ENCODE measurements around the gene PTPRD. TPM values are rescaled to one million over a fixed set of nuclear protein-coding genes. Genes with fewer than 3 reads are reported as not detected.

PTPRD gene
- total and polyA plus RNA-seq, 3 experiments from 2014 or later = 0.02 to 0.04 TPM; not detected in 1

DNA sequence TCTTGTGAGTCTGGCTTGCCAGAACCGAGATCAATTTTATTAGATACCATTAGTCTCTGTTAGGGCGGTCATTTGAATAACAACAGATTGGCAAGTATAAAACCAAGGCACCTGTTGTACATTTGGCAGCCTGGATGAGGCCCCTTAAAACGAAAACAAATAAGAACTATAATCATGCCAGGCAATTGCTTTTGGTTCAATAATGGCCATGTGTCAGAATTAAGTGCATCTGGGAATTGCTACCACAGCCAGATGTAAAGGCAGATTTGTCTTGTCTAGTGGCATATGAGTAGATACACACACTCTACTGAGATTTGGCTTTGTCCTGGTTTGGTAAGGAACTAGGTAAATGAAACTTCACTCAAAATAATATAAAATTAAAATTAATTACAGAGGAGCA, 1767.0 kb downstream of the PTPRD start:
- Mint-ChIP-seq H3K27me3 (peaks cover 0 to 2% of the 10 kb centered on the region in 2 donors), H3K4me3 (no peak overlapping the region), H3K9me3 (peaks cover 0 to 10% (median 0%) of the 10 kb centered on the region in 5 donors), H3K27ac (no peak overlapping the region), H3K36me3 (no peaks in the 10 kb centered on the region), H3K4me1 (no peaks in the 10 kb centered on the region)
- H3K9me3 ChIP-seq (ENCODE audit: low read length) = no peaks in the 10 kb centered on the region
- DNase-seq = no peak
- CTCF ChIA-PET = no interaction called here
- no peak overlapping the region for H3K27ac ChIP-seq (ENCODE audit: low read depth, low read length)
- H3K27me3 ChIP-seq (ENCODE audit: insufficient read depth, low read length, poor library complexity, severe bottlenecking) = no peaks in the 10 kb centered on the region
- H3K4me3 ChIP-seq (ENCODE audit: low read length) = no peak overlapping the region
- no peaks in the 10 kb centered on the region for H3K36me3 ChIP-seq (ENCODE audit: insufficient read depth, low read length)
- POLR2A ChIA-PET = no interaction called here
- no peaks in the 10 kb centered on the region for H3K4me1 ChIP-seq (ENCODE audit: insufficient read depth, low read length)

DNA sequence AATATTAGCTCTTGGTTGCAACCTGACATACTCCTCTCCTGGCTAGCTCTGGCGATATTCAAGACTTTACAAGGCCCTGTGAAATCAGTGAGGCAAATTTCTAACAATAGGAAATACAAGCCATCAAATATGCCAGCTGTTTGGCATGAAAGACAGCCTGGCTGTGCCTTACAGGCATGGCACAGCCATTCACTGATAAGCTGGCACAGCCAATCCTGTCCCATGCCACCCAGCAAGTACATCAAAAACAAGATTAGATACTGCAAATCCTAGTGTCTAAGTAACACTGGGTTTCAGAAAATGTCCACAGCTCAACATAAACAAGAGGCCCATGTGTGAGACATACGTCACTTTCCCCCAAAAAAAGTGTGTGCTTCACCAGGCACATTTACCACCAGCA, 1767.4 kb downstream of the PTPRD start:
- H3K27ac ChIP-seq (ENCODE audit: low read depth, low read length) = no peak overlapping the region
- H3K27ac Mint-ChIP-seq = no peak overlapping the region
- H3K4me1 ChIP-seq (ENCODE audit: insufficient read depth, low read length) = no peaks in the 10 kb centered on the region
- H3K36me3 ChIP-seq (ENCODE audit: insufficient read depth, low read length) = no peaks in the 10 kb centered on the region
- peaks cover 0 to 10% (median 0%) of the 10 kb centered on the region in 5 donors for H3K9me3 Mint-ChIP-seq
- H3K4me3 ChIP-seq (ENCODE audit: low read length) = no peak overlapping the region
- H3K4me3 Mint-ChIP-seq = no peak overlapping the region
- POLR2A ChIA-PET = no interaction called here
- no peaks in the 10 kb centered on the region for H3K27me3 ChIP-seq (ENCODE audit: insufficient read depth, low read length, poor library complexity, severe bottlenecking)
- CTCF ChIA-PET = no interaction called here
- H3K9me3 ChIP-seq (ENCODE audit: low read length) = no peaks in the 10 kb centered on the region
- no peaks in the 10 kb centered on the region for H3K36me3 Mint-ChIP-seq
- DNase-seq = no peak
- H3K27me3 Mint-ChIP-seq = peaks cover 0 to 2% of the 10 kb centered on the region in 2 donors
- no peaks in the 10 kb centered on the region for H3K4me1 Mint-ChIP-seq

DNA sequence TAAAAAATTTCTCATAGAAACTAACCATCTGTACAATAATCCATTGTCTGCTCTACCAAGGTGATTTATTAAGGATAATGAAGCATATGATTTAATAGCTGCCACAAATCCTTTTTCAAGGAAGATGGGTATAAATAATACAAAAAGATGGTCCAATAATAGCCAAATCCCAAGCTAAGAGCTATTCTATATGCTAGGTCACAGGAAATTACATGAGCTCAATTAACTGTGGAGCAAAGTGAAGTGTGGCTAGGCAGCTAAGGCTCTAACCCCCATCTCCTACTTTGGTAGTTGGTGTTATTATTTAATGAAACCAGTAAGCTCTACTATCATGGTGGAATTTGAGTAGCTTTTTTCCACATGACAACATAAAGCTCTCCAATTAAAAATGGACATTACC, 1768.3 kb downstream of the PTPRD start:
- Mint-ChIP-seq H3K27ac (no peak overlapping the region), H3K36me3 (no peaks in the 10 kb centered on the region), H3K27me3 (no peaks in the 10 kb centered on the region), H3K4me1 (no peaks in the 10 kb centered on the region), H3K4me3 (no peak overlapping the region), H3K9me3 (peaks cover 0 to 8% (median 0%) of the 10 kb centered on the region in 5 donors)
- Histone ChIP-seq H3K9me3 (ENCODE audit: low read length) (no peaks in the 10 kb centered on the region), H3K27ac (ENCODE audit: low read depth, low read length) (no peak overlapping the region), H3K27me3 (ENCODE audit: insufficient read depth, low read length, poor library complexity, severe bottlenecking) (no peaks in the 10 kb centered on the region), H3K4me3 (ENCODE audit: low read length) (no peak overlapping the region), H3K4me1 (ENCODE audit: insufficient read depth, low read length) (no peaks in the 10 kb centered on the region), H3K36me3 (ENCODE audit: insufficient read depth, low read length) (no peaks in the 10 kb centered on the region)
- no peak for DNase-seq
- ChIA-PET CTCF (no interaction called here), POLR2A (no interaction called here)

DNA sequence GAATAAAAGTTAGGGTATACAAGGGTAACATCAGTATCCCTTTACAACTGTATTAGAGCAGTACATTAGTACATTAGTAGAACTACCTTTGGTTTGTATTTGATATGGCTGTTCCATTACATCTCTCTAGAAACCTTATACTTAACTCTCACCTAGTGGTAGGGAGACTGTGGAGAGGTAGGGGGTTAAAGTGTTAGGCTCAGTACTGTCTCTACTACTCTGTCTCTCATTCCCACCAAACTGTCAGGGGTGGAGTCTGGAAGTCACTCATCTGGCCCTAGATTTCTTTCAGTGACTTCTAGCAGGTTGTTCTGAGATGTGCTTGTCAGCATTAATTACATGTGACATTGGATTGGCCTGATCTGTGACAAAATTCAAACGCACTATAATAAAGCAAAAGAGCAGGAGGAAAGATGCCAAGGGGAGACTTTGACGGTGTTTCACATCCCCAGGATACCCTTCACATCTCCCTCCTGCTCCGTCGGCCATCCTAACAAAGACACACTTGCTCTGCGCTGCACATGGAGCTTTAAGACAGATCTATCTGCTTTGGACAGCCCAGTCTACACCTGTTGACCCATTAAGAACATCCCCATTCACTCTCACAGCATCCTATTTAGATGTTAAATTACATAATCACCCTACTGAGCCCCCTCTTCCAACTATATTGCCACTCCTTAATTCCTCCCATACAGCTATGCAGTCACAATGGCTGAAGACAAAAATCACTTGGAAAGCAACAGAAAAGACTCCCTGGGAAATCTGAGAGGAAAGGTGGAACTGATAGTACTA, 1770.2 kb downstream of the PTPRD start:
- H3K36me3 Mint-ChIP-seq = no peaks in the 10 kb centered on the region
- no peak overlapping the region for H3K27ac Mint-ChIP-seq
- ChIA-PET CTCF (no interaction called here), POLR2A (no interaction called here)
- no peak overlapping the region for H3K27ac ChIP-seq (ENCODE audit: low read depth, low read length)
- no peak overlapping the region for H3K4me3 Mint-ChIP-seq
- H3K9me3 Mint-ChIP-seq = peaks cover 0 to 10% (median 0%) of the 10 kb centered on the region in 5 donors
- no peak for DNase-seq
- H3K4me3 ChIP-seq (ENCODE audit: low read length) = no peak overlapping the region
- H3K36me3 ChIP-seq (ENCODE audit: insufficient read depth, low read length) = no peaks in the 10 kb centered on the region
- no peaks in the 10 kb centered on the region for H3K27me3 ChIP-seq (ENCODE audit: insufficient read depth, low read length, poor library complexity, severe bottlenecking)
- no peaks in the 10 kb centered on the region for H3K4me1 Mint-ChIP-seq
- H3K4me1 ChIP-seq (ENCODE audit: insufficient read depth, low read length) = no peaks in the 10 kb centered on the region
- H3K9me3 ChIP-seq (ENCODE audit: low read length) = no peaks in the 10 kb centered on the region
- no peaks in the 10 kb centered on the region for H3K27me3 Mint-ChIP-seq

DNA sequence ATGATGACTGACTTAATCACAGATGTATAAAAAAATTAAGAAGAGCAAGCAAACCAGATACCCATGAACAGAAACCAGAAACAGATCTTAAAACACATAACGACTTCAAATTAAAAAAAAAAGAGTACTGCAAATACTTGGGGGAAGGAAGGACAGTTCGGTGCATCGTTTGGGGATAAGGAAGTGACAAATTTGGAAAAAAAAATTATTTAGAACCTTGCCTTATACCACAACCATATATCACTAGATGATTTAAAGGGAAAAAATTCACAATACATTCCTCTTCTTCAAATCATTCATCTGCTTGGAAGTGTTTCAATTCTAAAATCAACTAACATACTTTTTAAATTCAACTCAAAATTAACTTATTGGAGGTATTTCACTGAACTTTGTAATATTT, 1774.7 kb downstream of the PTPRD start:
- Mint-ChIP-seq H3K4me3 (no peak overlapping the region), H3K27me3 (no peaks in the 10 kb centered on the region), H3K9me3 (peaks cover 0 to 12% (median 0%) of the 10 kb centered on the region in 5 donors), H3K4me1 (no peaks in the 10 kb centered on the region), H3K36me3 (no peaks in the 10 kb centered on the region), H3K27ac (no peak overlapping the region)
- no peaks in the 10 kb centered on the region for H3K36me3 ChIP-seq (ENCODE audit: insufficient read depth, low read length)
- ChIA-PET CTCF (no interaction called here), POLR2A (no interaction called here)
- no peaks in the 10 kb centered on the region for H3K9me3 ChIP-seq (ENCODE audit: low read length)
- no peak overlapping the region for H3K27ac ChIP-seq (ENCODE audit: low read depth, low read length)
- no peak overlapping the region for H3K4me3 ChIP-seq (ENCODE audit: low read length)
- H3K27me3 ChIP-seq (ENCODE audit: insufficient read depth, low read length, poor library complexity, severe bottlenecking) = no peaks in the 10 kb centered on the region
- H3K4me1 ChIP-seq (ENCODE audit: insufficient read depth, low read length) = no peaks in the 10 kb centered on the region
- DNase-seq = no peak

DNA sequence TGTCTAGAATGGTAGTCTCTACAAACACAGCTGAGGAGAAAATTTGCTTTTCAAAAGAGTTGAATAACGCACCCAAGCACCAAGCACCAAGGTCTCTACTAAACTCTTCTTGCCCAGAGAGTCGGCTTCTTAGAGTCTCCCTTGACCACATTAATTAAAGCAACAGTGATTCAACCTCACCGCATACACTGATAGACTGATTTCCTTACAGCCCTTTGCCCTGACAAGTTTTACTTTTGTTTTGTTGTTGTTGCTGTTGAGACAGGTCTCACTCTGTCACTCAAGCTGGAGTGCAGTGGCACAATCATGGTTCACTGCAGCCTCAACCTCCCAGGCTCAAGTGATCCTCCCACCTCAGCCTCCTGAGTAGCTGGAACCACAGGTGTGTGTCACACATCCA, 1777.5 kb downstream of the PTPRD start:
- no peaks in the 10 kb centered on the region for H3K4me1 Mint-ChIP-seq
- H3K9me3 Mint-ChIP-seq = peaks cover 0 to 8% (median 0%) of the 10 kb centered on the region in 5 donors
- CTCF ChIA-PET = no interaction called here
- no peaks in the 10 kb centered on the region for H3K27me3 ChIP-seq (ENCODE audit: insufficient read depth, low read length, poor library complexity, severe bottlenecking)
- H3K27ac Mint-ChIP-seq = no peak overlapping the region
- no peaks in the 10 kb centered on the region for H3K36me3 Mint-ChIP-seq
- H3K4me3 ChIP-seq (ENCODE audit: low read length) = no peak overlapping the region
- no peaks in the 10 kb centered on the region for H3K36me3 ChIP-seq (ENCODE audit: insufficient read depth, low read length)
- no peaks in the 10 kb centered on the region for H3K27me3 Mint-ChIP-seq
- no peaks in the 10 kb centered on the region for H3K9me3 ChIP-seq (ENCODE audit: low read length)
- POLR2A ChIA-PET = no interaction called here
- H3K4me3 Mint-ChIP-seq = no peak overlapping the region
- no peak overlapping the region for H3K27ac ChIP-seq (ENCODE audit: low read depth, low read length)
- no peaks in the 10 kb centered on the region for H3K4me1 ChIP-seq (ENCODE audit: insufficient read depth, low read length)
- no peak for DNase-seq

DNA sequence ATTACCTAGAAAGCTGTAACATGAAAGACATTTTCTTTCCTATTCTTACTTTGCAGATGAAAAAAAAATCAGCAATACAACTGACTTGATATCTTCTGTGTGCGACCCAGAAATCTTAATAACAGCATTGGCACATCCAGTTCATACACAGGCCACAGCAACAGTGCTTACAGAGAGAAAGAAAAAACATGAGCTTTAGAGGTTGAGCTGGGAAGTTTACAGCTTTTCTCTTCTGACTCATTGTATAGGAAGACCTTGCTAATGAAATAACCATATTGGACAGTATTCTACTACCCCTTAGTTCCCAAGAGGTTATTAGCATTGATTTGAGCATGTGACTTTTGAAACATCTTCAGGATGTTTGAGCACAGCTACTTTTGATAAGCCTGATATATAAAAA, 1779.8 kb downstream of the PTPRD start:
- H3K27me3 Mint-ChIP-seq = no peaks in the 10 kb centered on the region
- no peaks in the 10 kb centered on the region for H3K4me1 ChIP-seq (ENCODE audit: insufficient read depth, low read length)
- no peak overlapping the region for H3K27ac Mint-ChIP-seq
- no peak overlapping the region for H3K4me3 Mint-ChIP-seq
- no peaks in the 10 kb centered on the region for H3K36me3 Mint-ChIP-seq
- no peaks in the 10 kb centered on the region for H3K9me3 ChIP-seq (ENCODE audit: low read length)
- no peak overlapping the region for H3K27ac ChIP-seq (ENCODE audit: low read depth, low read length)
- peaks cover 0 to 7% (median 0%) of the 10 kb centered on the region in 5 donors for H3K9me3 Mint-ChIP-seq
- H3K27me3 ChIP-seq (ENCODE audit: insufficient read depth, low read length, poor library complexity, severe bottlenecking) = no peaks in the 10 kb centered on the region
- H3K4me1 Mint-ChIP-seq = no peaks in the 10 kb centered on the region
- ChIA-PET CTCF (no interaction called here), POLR2A (no interaction called here)
- no peak for DNase-seq
- H3K4me3 ChIP-seq (ENCODE audit: low read length) = no peak overlapping the region
- H3K36me3 ChIP-seq (ENCODE audit: insufficient read depth, low read length) = no peaks in the 10 kb centered on the region

DNA sequence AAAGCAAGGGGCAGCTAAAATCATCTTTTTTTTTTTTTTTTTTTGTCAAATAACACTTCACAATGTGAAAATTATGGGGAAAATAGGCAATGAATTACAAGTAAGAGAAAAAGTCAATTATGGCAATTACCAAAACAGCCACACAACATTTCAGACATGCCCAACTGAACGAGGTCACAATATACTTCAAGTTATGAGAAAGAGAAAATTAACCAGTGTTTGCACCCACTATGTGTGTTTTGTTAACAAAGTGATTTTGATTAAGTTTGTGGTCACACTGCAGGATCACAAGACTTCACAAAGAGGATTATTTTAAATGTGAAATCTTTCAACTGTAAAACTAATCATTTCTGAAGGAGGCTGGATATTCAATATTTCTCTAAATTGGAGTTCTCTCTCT, 1780.4 kb downstream of the PTPRD start:
- CTCF ChIA-PET = no interaction called here

More for the DNA sequence above, 1780.4 kb downstream of the PTPRD start:
- H3K9me3 ChIP-seq (ENCODE audit: low read length) = no peaks in the 10 kb centered on the region
- H3K4me1 ChIP-seq (ENCODE audit: insufficient read depth, low read length) = no peaks in the 10 kb centered on the region
- no peaks in the 10 kb centered on the region for H3K4me1 Mint-ChIP-seq
- no peak overlapping the region for H3K4me3 ChIP-seq (ENCODE audit: low read length)
- no peak for DNase-seq
- no peak overlapping the region for H3K4me3 Mint-ChIP-seq
- POLR2A ChIA-PET = no interaction called here
- H3K27me3 ChIP-seq (ENCODE audit: insufficient read depth, low read length, poor library complexity, severe bottlenecking) = no peaks in the 10 kb centered on the region
- H3K36me3 Mint-ChIP-seq = no peaks in the 10 kb centered on the region
- H3K27me3 Mint-ChIP-seq = no peaks in the 10 kb centered on the region
- no peak overlapping the region for H3K27ac Mint-ChIP-seq
- H3K27ac ChIP-seq (ENCODE audit: low read depth, low read length) = no peak overlapping the region
- no peaks in the 10 kb centered on the region for H3K36me3 ChIP-seq (ENCODE audit: insufficient read depth, low read length)
- H3K9me3 Mint-ChIP-seq = peaks cover 0 to 1% (median 0%) of the 10 kb centered on the region in 5 donors
